ENCODE measurements around the gene SYCP2L.
A peak's percentile ranks its signal among the peaks of the same experiment; 100 is the strongest.
"Not testable (repeated sequence)": the region's sequence is repeated elsewhere in the genome, so short reads cannot be mapped to it uniquely, and the experiment has no call there.

Gene SYCP2L

DNA sequence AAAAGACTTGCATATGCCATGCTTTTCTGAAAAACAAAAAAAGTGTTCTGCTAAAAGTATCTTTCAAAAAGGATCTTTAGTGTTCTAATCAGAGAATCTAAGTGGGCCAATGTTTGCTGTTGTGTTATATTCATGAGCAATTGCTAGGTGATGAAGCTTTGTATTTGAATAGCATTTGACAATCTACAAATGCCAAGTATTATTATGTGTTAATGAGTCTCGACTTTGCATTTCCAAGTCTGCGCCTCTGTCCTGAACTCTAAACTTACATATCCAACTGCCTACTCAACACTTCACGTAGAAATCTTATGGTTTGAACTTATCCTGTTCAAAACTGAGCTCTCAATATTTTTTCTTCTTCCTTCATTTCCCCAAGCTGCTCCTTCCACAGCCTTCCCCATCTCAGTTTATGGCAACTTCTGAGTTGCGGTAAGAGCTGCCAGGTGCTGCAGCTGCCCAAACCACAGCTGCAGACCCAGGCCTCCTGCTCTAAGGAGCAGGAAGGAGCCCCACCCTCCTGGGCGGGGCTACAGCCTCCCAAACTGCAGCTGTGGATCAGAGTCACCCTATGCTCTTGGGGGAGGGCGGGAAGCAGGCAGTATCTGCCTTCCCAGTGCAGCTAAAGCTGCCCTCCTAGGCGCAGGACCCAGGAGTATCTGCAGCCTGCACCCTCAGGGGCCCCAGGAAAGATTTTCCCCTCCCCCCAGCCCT is 31.8 kb upstream of the SYCP2L start:
- H3K4me1 ChIP-seq (ENCODE audit: low read length), result peaks cover 3% of the 10 kb centered on the region; the same call in 1 of the 2 replicates
- H2AFZ ChIP-seq (ENCODE audit: low read length), result no peak overlapping the region
- peaks cover 4% of the 10 kb centered on the region; the same call in 1 of the 2 replicates for H3F3A ChIP-seq (ENCODE audit: insufficient read depth, low read length)
- DNase-seq, result peak; percentile 84
- no peaks in the 10 kb centered on the region for H4K20me1 ChIP-seq (ENCODE audit: insufficient read depth, low read length)
- H3K4me3 ChIP-seq (ENCODE audit: low read length), result no peak overlapping the region
- no peaks in the 10 kb centered on the region for H3K79me2 ChIP-seq (ENCODE audit: low read length)
- TF ChIP-seq EZH2phosphoT487 (IDR thresholded peaks at IDR 0.05; ENCODE audit: low read length) (no peak), EZH2 (optimal IDR thresholded peaks at IDR 0.05; ENCODE audit: low read depth, low read length) (no peak)
- TF ChIP-seq, protein P1, sequence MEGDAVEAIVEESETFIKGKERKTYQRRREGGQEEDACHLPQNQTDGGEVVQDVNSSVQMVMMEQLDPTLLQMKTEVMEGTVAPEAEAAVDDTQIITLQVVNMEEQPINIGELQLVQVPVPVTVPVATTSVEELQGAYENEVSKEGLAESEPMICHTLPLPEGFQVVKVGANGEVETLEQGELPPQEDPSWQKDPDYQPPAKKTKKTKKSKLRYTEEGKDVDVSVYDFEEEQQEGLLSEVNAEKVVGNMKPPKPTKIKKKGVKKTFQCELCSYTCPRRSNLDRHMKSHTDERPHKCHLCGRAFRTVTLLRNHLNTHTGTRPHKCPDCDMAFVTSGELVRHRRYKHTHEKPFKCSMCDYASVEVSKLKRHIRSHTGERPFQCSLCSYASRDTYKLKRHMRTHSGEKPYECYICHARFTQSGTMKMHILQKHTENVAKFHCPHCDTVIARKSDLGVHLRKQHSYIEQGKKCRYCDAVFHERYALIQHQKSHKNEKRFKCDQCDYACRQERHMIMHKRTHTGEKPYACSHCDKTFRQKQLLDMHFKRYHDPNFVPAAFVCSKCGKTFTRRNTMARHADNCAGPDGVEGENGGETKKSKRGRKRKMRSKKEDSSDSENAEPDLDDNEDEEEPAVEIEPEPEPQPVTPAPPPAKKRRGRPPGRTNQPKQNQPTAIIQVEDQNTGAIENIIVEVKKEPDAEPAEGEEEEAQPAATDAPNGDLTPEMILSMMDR (IDR thresholded peaks at IDR 0.05; ENCODE audit: low read length), result no peak
- H3K27ac ChIP-seq (ENCODE audit: low read length), result peak overlapping the region; percentile 14; the same call in 1 of the 2 replicates
- no peaks in the 10 kb centered on the region for H3K27me3 ChIP-seq (replicated peaks; ENCODE audit: insufficient read depth, low read length)
- no peak overlapping the region for H3K9ac ChIP-seq (ENCODE audit: low read length)
- no peaks in the 10 kb centered on the region for H3K9me2 ChIP-seq (replicated peaks; ENCODE audit: insufficient read depth, low read length)
- peak overlapping the region; percentile 16; the same call in 1 of the 2 replicates for H3K4me2 ChIP-seq (ENCODE audit: low read depth, low read length)
- no peaks in the 10 kb centered on the region for H3K36me3 ChIP-seq (replicated peaks; ENCODE audit: insufficient read depth, low read length)
- no peaks in the 10 kb centered on the region for H3K9me3 ChIP-seq (replicated peaks; ENCODE audit: insufficient read depth, low read length)

DNA sequence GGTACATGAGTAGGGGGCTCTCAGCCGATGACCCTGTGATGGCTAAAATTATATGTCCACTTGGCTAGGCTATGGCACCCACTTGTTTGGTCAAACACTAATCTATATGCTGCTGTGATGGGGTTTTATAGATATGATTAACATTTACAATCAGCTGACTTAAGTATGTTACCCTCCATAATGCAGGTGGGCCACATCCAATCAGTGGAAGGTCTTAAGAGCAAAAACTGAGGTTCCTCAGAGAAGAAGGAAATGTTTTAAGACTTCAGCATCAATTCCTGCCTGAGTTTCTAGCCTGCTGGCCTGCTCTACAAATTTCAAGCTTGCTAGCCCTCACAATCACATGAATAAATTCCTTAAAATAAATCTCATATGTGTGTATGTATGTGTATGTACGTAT is 29.6 kb upstream of the SYCP2L start:
- no peaks in the 10 kb centered on the region for H3K36me3 ChIP-seq (replicated peaks; ENCODE audit: insufficient read depth, low read length)

DNA sequence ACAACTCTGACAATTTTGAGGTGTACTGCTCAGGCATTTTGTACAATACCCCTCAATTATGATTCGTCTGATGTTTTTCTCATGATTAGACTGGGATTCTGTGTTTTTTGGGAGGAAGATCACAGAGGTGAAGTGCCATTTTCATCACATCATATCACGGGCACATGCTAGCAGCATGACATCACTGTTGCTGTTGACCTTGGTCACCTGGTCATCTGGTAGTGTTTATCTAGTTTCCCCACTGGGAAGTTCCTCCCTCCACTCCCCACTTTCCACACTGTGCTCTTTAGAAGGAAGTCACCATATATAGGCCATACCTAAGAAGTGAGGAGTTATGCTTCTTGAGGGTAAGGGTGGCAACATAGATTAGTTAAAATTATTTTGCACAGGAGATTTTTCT is 25.8 kb upstream of the SYCP2L start:
- H3K4me2 ChIP-seq (ENCODE audit: low read depth, low read length), result no peak overlapping the region
- H3K36me3 ChIP-seq (replicated peaks; ENCODE audit: insufficient read depth, low read length), result no peaks in the 10 kb centered on the region
- H3K4me1 ChIP-seq (ENCODE audit: low read length), result no peaks in the 10 kb centered on the region
- H3F3A ChIP-seq (ENCODE audit: insufficient read depth, low read length), result no peaks in the 10 kb centered on the region
- no peaks in the 10 kb centered on the region for H3K79me2 ChIP-seq (ENCODE audit: low read length)
- H3K4me3 ChIP-seq (ENCODE audit: low read length), result no peak overlapping the region
- no peaks in the 10 kb centered on the region for H3K9me3 ChIP-seq (replicated peaks; ENCODE audit: insufficient read depth, low read length)
- H3K27me3 ChIP-seq (replicated peaks; ENCODE audit: insufficient read depth, low read length), result no peaks in the 10 kb centered on the region
- no peak overlapping the region for H3K27ac ChIP-seq (ENCODE audit: low read length)
- H2AFZ ChIP-seq (ENCODE audit: low read length), result no peak overlapping the region
- H3K9ac ChIP-seq (ENCODE audit: low read length), result no peak overlapping the region
- H4K20me1 ChIP-seq (ENCODE audit: insufficient read depth, low read length), result no peaks in the 10 kb centered on the region
- no peak for DNase-seq
- H3K9me2 ChIP-seq (replicated peaks; ENCODE audit: insufficient read depth, low read length), result no peaks in the 10 kb centered on the region
- no peak for TF ChIP-seq EZH2phosphoT487 (IDR thresholded peaks at IDR 0.05; ENCODE audit: low read length)

More for the DNA sequence above, 29.6 kb upstream of the SYCP2L start:
- no peak for DNase-seq
- H3K4me2 ChIP-seq (ENCODE audit: low read depth, low read length), result no peak overlapping the region
- TF ChIP-seq, protein P1 (IDR thresholded peaks at IDR 0.05; ENCODE audit: low read length), result no peak
- TF ChIP-seq EZH2 (optimal IDR thresholded peaks at IDR 0.05; ENCODE audit: low read depth, low read length), result no peak
- no peak for TF ChIP-seq EZH2phosphoT487 (IDR thresholded peaks at IDR 0.05; ENCODE audit: low read length)
- H3K9ac ChIP-seq (ENCODE audit: low read length), result no peak overlapping the region
- H3K4me1 ChIP-seq (ENCODE audit: low read length), result peaks cover 3% of the 10 kb centered on the region; the same call in 1 of the 2 replicates
- no peak overlapping the region for H3K27ac ChIP-seq (ENCODE audit: low read length)
- no peaks in the 10 kb centered on the region for H4K20me1 ChIP-seq (ENCODE audit: insufficient read depth, low read length)
- H3K9me3 ChIP-seq (replicated peaks; ENCODE audit: insufficient read depth, low read length), result no peaks in the 10 kb centered on the region
- H3K4me3 ChIP-seq (ENCODE audit: low read length), result no peak overlapping the region
- no peaks in the 10 kb centered on the region for H3K27me3 ChIP-seq (replicated peaks; ENCODE audit: insufficient read depth, low read length)
- no peaks in the 10 kb centered on the region for H3K79me2 ChIP-seq (ENCODE audit: low read length)
- H3K9me2 ChIP-seq (replicated peaks; ENCODE audit: insufficient read depth, low read length), result no peaks in the 10 kb centered on the region
- H2AFZ ChIP-seq (ENCODE audit: low read length), result no peak overlapping the region
- peaks cover 4% of the 10 kb centered on the region; the same call in 1 of the 2 replicates for H3F3A ChIP-seq (ENCODE audit: insufficient read depth, low read length)

DNA sequence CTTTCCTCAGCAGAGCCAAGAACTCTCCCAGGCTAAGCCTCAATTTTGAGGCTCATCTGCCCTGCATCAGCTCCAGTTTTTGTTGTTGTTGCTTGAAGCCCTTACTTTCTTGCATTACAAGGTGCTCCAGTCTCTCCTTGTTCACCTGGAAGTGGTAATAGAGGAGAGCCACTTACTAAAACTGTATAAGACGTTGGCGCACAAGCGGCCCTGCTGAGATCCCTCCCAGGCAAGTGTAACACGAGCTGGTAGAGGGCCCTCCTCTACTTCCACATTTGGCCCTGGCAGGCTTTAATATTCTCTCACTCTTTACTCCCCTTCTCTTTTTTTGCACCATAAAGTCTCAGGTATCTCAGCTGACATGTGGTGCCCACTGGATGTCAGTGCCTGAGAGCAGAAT is 24.5 kb upstream of the SYCP2L start:
- no peaks in the 10 kb centered on the region for H3K79me2 ChIP-seq (ENCODE audit: low read length)
- no peaks in the 10 kb centered on the region for H4K20me1 ChIP-seq (ENCODE audit: insufficient read depth, low read length)
- H3K27me3 ChIP-seq (replicated peaks; ENCODE audit: insufficient read depth, low read length), result no peaks in the 10 kb centered on the region
- H3F3A ChIP-seq (ENCODE audit: insufficient read depth, low read length), result no peaks in the 10 kb centered on the region
- no peak overlapping the region for H3K4me2 ChIP-seq (ENCODE audit: low read depth, low read length)
- H3K4me1 ChIP-seq (ENCODE audit: low read length), result no peaks in the 10 kb centered on the region
- no peak for DNase-seq
- H3K9ac ChIP-seq (ENCODE audit: low read length), result no peak overlapping the region
- no peak overlapping the region for H2AFZ ChIP-seq (ENCODE audit: low read length)
- no peaks in the 10 kb centered on the region for H3K9me2 ChIP-seq (replicated peaks; ENCODE audit: insufficient read depth, low read length)
- no peaks in the 10 kb centered on the region for H3K9me3 ChIP-seq (replicated peaks; ENCODE audit: insufficient read depth, low read length)
- TF ChIP-seq, protein P1 (IDR thresholded peaks at IDR 0.05; ENCODE audit: low read length), result no peak
- TF ChIP-seq EZH2 (optimal IDR thresholded peaks at IDR 0.05; ENCODE audit: low read depth, low read length) (no peak), EZH2phosphoT487 (IDR thresholded peaks at IDR 0.05; ENCODE audit: low read length) (no peak)
- no peak overlapping the region for H3K4me3 ChIP-seq (ENCODE audit: low read length)
- H3K27ac ChIP-seq (ENCODE audit: low read length), result no peak overlapping the region
- H3K36me3 ChIP-seq (replicated peaks; ENCODE audit: insufficient read depth, low read length), result no peaks in the 10 kb centered on the region

DNA sequence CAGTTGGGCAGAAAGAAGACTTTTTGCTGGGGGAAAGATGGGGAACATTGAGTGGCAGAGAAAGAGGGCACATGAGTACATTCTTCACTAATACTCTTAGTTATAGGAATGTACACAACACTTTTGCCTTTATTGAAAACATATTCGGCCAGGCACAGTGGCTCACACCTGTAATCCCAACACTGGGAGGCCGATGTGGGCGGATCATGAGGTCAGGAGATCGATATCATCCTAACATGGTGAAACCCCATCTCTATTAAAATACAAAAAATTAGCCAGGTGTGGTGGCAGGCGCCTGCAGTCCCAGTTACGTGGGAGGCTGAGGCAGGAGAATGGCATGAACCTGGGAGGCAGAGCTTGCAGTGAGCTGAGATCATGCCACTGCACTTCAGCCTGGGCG is 23.8 kb upstream of the SYCP2L start:
- H3F3A ChIP-seq (ENCODE audit: insufficient read depth, low read length); H4K20me1 ChIP-seq (ENCODE audit: insufficient read depth, low read length); H3K79me2 ChIP-seq (ENCODE audit: low read length); DNase-seq; H3K9me3 ChIP-seq (replicated peaks; ENCODE audit: insufficient read depth, low read length); H3K27me3 ChIP-seq (replicated peaks; ENCODE audit: insufficient read depth, low read length); H3K4me1 ChIP-seq (ENCODE audit: low read length); H3K27ac ChIP-seq (ENCODE audit: low read length); H3K36me3 ChIP-seq (replicated peaks; ENCODE audit: insufficient read depth, low read length); H2AFZ ChIP-seq (ENCODE audit: low read length); H3K4me2 ChIP-seq (ENCODE audit: low read depth, low read length); H3K4me3 ChIP-seq (ENCODE audit: low read length); H3K9ac ChIP-seq (ENCODE audit: low read length); H3K9me2 ChIP-seq (replicated peaks; ENCODE audit: insufficient read depth, low read length): not testable (repeated sequence)

Data from MM.1S (cell line).